NCI-H748 (cell line): Measurements from ENCODE around the gene NOL4L.
A peak's percentile ranks its signal among the peaks of the same experiment; 100 is the strongest.

Source experiments
- DNase-seq: peaks from one replicate; lab custom pipeline; 2025; ENCODE audit not compliant: unreplicated experiment; lab: John Stamatoyannopoulos, UW

NOL4L gene

DNA sequence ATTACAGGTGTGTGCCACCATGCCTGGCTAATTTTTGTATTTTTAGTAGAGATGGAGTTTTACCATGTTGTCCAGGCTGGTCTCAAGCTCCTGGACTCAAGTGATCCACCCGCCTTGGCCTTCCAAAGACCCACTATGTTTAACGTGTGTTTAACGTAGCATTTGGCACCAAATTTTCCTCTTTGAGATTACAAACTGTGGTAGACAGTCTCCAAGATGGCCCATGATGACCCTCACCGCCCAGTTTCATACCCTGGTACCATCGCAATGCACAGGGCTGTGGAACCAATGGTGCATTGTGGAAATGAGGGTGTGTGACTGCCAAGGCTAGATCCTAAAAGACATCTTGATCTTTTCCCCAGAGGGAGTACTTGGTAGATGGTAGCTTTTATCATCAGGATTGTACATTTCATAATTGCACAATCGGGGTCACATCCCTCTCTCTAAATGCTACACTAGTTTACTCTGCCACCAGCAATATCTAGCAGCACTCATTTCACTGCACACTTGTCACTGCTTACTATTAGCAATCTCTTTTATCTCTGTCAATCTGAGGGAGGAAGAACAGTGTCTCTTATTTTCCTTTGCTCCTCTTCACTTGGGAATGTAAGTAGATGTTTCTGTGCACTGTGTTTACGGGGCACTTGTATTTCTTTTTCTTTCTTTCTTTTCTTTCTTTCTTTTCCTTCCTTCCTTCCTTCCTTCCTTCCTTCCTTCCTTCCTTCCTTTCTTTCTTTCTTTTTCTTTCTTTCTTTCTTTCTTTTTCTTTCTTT is 96.9 kb downstream of the NOL4L start:
- no peak for DNase-seq

- DNase-seq = no peak
These were observed 97.8 kb downstream of the NOL4L start for GRCh38 chr20:32487381-32487780.

DNA sequence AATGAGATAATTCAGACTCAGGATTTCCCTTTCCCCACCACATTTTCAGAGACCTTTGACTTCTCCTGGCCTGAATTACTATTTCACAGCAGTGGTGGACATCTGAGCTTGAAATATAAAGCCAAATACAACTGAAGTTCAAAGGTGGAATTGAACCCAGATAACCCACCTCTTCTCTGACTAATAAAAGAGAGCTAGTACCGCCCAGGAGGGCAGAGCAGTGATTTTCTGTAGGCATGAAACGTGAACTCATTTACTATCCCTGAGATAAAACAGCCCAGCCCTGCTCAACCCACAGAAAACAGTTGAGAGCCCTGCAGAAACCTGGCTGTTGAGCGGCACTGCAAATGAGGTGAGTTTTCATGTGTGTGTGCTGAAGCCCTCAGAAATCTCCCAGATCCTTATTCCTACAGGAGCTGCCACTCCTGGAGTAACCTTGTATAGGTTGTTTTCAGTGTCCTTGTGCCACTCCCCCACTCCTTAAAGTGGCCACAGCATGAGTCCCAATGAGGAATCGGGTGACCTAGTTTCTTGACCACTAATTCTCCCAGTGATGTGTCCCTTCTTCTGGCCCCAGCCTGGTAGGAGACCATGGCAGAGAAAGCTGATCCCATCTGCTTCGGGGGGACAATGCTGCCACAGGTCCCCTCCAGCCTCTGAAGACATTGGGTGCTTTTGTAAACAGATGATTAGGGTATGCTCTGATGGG is 99.2 kb downstream of the NOL4L start:
- DNase-seq = no peak

DNA sequence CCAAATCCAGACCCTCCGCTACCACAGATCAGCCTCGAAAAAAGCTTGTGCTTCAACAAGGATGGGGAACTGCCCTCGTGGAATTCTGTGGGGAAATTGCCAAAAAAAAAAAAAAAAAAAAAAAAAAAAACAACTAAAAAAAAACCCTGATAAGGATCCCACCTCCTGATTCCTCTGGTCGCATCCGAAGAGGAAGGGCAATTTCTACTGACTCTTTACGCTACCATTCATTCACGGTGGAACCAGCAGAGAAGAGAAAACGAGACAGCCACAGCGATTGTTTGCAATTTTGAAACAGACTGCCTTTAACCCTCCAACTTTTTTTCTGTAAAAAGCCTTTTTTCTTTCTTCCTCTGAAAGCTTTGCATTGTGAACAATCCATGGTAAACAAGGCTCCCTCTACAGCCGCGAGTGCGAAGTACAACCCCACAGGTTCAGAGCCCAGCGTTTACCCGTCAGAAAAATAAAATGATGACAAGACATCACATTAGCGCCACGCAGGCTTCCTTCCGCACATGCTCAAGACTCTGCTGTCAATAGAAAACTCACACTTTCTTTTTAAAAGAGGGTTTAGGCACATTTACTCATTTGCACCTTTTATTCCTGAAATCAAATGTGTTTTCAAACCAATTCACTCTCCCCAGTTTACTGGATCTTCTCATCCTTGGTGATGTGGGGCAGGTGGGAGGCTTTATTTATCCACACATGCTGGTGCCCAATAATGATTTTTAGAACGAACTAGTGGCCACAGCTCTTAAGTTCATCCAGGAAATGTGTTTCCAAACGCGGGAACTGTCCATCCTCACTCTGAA is 100.0 kb downstream of the NOL4L start:
- DNase-seq = peak; percentile 78

DNA sequence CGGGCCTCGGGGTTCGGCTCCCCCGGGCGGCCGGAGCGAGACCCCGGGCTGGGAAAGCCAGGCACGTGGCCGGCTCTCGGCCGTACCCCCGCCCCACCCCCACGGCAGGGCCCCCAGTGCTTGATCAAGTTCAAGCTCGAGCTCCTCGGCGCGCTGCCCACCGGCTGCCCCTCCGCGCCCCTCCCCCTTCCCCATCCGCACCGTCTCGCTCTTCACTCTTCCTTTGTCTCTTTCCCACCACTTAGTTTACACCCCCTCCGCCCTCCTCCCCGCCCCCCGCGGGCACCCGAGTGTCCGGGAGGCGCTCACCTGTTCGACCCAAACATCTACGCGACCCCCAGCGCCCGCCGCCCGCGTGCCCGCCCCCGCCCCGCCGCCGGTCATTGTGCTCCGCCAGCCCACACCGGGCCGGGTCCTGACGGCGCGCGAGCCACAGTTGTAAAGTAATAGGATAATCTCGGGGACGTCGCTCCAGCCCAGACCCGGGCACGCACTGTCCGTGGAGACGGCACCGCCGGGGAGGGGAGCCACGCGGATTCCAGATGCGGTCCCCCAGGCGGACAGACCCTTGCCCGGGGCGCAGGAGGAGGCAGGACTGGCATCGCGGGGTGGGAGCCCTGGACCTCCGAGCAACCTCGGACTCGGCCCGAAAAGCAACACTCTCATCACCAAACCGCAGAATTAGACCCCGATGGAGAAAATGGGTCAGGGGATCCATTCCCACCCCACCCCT is 100.7 kb downstream of the NOL4L start:
- DNase-seq = peak; percentile 75

- peak; percentile 94 for DNase-seq
These were observed 101.5 kb downstream of the NOL4L start for GRCh38 chr20:32483351-32484224.

DNA sequence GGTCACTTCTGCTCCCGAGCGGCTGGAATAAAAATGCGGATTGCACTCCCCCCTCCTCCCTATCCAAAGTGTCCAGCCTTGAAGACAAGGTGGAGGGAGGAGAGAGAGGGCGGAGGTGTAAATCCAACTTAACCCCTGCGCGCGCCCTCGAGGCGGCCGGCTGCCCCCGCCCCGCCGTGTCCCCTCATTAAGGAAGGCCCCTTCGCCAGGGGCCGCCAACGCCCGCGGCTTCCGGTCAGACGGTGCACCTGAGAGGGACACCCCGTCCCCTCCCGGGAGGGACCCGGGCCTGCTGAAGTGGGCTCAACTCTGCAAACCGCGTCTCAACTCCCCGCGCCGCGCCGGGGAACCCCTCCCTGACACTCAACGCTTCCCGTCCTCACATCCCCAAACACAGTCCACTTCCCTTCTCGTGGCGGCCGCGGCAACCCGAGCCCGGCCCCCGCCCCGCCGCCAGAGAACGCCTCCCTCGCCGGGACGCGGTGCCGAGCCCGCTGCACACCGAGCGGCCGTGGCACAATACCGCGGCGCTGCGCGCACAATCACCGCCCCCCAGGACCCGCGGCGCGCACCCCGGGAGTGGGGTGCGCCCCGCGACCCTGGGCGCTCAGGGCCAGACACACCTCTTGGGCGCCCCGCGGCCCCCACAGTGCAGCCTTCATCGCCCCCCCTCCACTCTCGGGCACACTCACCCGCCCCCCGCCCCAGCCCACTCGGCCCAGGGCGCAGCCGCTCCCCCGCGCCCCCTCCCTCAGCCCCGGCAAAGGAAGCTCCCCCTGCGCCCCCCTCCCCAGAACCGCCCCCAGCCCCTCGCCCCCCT is 102.5 kb downstream of the NOL4L start:
- DNase-seq = peak; percentile 54

DNA sequence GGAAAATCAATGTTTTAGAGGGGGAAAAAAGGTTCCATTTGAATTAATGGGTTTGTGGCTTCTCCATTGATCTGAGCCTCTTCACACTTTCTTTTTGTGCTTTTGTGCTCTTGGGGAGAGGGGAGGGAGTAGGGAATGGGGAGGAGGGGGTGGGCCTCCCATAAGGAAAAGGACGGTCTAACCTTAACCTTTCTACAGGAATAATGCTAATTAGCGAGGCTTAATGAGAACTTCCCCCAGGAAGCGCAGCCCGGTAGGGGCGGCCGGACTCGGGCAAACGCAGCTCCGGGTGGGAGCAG is 103.0 kb downstream of the NOL4L start:
- DNase-seq = no peak

- DNase-seq = peak; percentile 27
These were observed 103.6 kb downstream of the NOL4L start for GRCh38 chr20:32481311-32482142.

- no peak for DNase-seq
These were observed 104.5 kb downstream of the NOL4L start for GRCh38 chr20:32480371-32481241.

DNA sequence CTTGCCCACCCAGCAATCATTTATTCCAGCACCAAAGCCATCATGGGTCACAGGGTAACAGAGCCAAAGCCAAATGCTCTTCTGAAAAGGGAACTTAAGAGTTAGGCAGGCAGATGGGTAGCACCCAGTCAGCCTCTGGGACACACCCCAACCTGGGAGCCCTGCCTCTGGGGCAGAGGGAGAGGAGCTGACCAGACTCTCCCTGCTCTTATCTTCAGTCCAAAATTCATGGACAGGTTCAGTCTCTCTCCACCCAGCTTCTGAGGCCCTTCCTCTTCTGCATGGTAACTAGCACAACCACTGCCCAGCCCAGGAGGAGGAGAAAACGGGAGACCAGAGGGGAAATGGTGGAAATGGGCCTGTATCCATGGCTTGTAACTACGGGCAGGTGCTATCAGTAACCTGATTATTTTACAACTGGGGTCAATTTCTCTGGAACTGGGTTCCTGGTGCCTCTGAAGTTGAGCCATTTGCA is 105.4 kb downstream of the NOL4L start:
- no peak for DNase-seq

GRCh38 chr20:32479012-32479411 is 106.1 kb downstream of the NOL4L start:
- no peak for DNase-seq

DNA sequence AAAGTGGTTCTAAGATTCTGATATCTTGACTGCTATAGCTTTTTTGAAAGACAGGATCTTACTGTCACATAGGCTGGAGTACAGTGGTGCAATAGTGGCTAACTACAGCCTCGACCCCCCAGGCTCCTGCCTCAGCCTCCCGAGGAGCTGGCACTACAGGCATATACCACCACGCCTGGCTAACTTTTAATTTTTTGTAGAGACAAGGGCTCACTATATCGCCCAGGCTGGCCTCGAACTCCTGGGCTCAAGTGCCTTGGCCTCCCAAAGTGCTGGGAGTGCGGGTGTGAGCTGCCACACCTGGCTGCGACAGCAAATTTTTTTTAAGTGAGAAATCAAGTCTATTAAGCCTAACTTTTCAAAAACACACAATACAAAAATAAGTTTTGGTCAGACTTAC is 106.6 kb downstream of the NOL4L start:
- DNase-seq = no peak

GRCh38 chr20:32477594-32478512 is 107.3 kb downstream of the NOL4L start:
- no peak for DNase-seq

GRCh38 chr20:32476684-32477593 is 108.2 kb downstream of the NOL4L start:
- no peak for DNase-seq
